ENCODE measurements around the gene LRP11. TPM values are rescaled to one million over a fixed set of nuclear protein-coding genes. Genes with fewer than 3 reads are reported as not detected.

The LRP11 gene
- total and polyA plus RNA-seq, 2 experiments from 2014 or later = 33.6 to 35.4 TPM

- Histone ChIP-seq H3K27me3 (no peaks in the 10 kb centered on the region), H3K27ac (no peak overlapping the region), H3K36me3 (replicated peaks; ENCODE audit: insufficient read depth, low read depth) (no peaks in the 10 kb centered on the region), H3K4me3 (no peak overlapping the region), H4K20me1 (ENCODE audit: insufficient read depth, poor library complexity, severe bottlenecking) (no peaks in the 10 kb centered on the region), H3K4me1 (ENCODE audit: insufficient read depth) (no peaks in the 10 kb centered on the region), H3K4me2 (no peak overlapping the region), H3K9me2 (replicated peaks; ENCODE audit: insufficient read depth) (no peaks in the 10 kb centered on the region), H3K9me3 (ENCODE audit: low read depth) (no peaks in the 10 kb centered on the region), H2AFZ (no peak overlapping the region), H3K79me2 (no peaks in the 10 kb centered on the region)
- TF ChIP-seq CTCF (IDR thresholded peaks at IDR 0.05; ENCODE audit: poor library complexity) (no peak), EZH2 (IDR thresholded peaks at IDR 0.05; ENCODE audit: borderline replicate concordance) (no peak), EZH2phosphoT487 (IDR thresholded peaks at IDR 0.05; ENCODE audit: low read depth, severe bottlenecking, unreplicated experiment) (no peak)
- no peak for DNase-seq (ENCODE audit: low spot score)
- WGBS (ENCODE audit: low lambda C conversion rate, missing lambda C conversion rate) = 92% methylated on average over 7 of the region's 7 CpGs
Observed at GRCh38 chr6:149830731-149831307, 33.3 kb downstream of the LRP11 start.

- Histone ChIP-seq H3K27me3 (no peaks in the 10 kb centered on the region), H3K4me2 (no peak overlapping the region), H3K27ac (no peak overlapping the region), H3K4me3 (no peak overlapping the region), H2AFZ (no peak overlapping the region), H3K9me2 (replicated peaks; ENCODE audit: insufficient read depth) (no peaks in the 10 kb centered on the region), H3K4me1 (ENCODE audit: insufficient read depth) (no peaks in the 10 kb centered on the region), H4K20me1 (ENCODE audit: insufficient read depth, poor library complexity, severe bottlenecking) (no peaks in the 10 kb centered on the region), H3K36me3 (replicated peaks; ENCODE audit: insufficient read depth, low read depth) (no peaks in the 10 kb centered on the region), H3K9me3 (ENCODE audit: low read depth) (no peaks in the 10 kb centered on the region), H3K79me2 (no peaks in the 10 kb centered on the region)
- WGBS (ENCODE audit: low lambda C conversion rate, missing lambda C conversion rate) = 85% methylated on average over 4 of the region's 4 CpGs
- no peak for TF ChIP-seq EZH2 (IDR thresholded peaks at IDR 0.05; ENCODE audit: borderline replicate concordance)
- TF ChIP-seq EZH2phosphoT487 (IDR thresholded peaks at IDR 0.05; ENCODE audit: low read depth, severe bottlenecking, unreplicated experiment) = no peak
- TF ChIP-seq CTCF (IDR thresholded peaks at IDR 0.05; ENCODE audit: poor library complexity) = no peak
- DNase-seq (ENCODE audit: low spot score) = no peak
Observed at GRCh38 chr6:149825292-149825691, 38.9 kb downstream of the LRP11 start.

- H3K4me1 ChIP-seq (ENCODE audit: insufficient read depth) = no peaks in the 10 kb centered on the region
- H3K36me3 ChIP-seq (replicated peaks; ENCODE audit: insufficient read depth, low read depth) = no peaks in the 10 kb centered on the region
- no peak overlapping the region for H3K4me2 ChIP-seq
- H3K79me2 ChIP-seq = no peaks in the 10 kb centered on the region
- H4K20me1 ChIP-seq (ENCODE audit: insufficient read depth, poor library complexity, severe bottlenecking) = no peaks in the 10 kb centered on the region
- no peak overlapping the region for H2AFZ ChIP-seq
- WGBS (ENCODE audit: low lambda C conversion rate, missing lambda C conversion rate) = 93% methylated on average over 4 of the region's 4 CpGs
- DNase-seq (ENCODE audit: low spot score) = no peak
- H3K4me3 ChIP-seq = no peak overlapping the region
- H3K27me3 ChIP-seq = no peaks in the 10 kb centered on the region
- no peak overlapping the region for H3K27ac ChIP-seq
- H3K9me2 ChIP-seq (replicated peaks; ENCODE audit: insufficient read depth) = no peaks in the 10 kb centered on the region
- TF ChIP-seq EZH2phosphoT487 (IDR thresholded peaks at IDR 0.05; ENCODE audit: low read depth, severe bottlenecking, unreplicated experiment) = no peak
- H3K9me3 ChIP-seq (ENCODE audit: low read depth) = no peaks in the 10 kb centered on the region
Observed at GRCh38 chr6:149823013-149823412, 41.1 kb downstream of the LRP11 start.

- no peaks in the 10 kb centered on the region for H3K9me3 ChIP-seq (ENCODE audit: low read depth)
- DNase-seq (ENCODE audit: low spot score) = no peak
- H3K4me3 ChIP-seq = no peak overlapping the region
- no peaks in the 10 kb centered on the region for H3K4me1 ChIP-seq (ENCODE audit: insufficient read depth)
- H2AFZ ChIP-seq = no peak overlapping the region
- H3K27me3 ChIP-seq = no peaks in the 10 kb centered on the region
- H3K9me2 ChIP-seq (replicated peaks; ENCODE audit: insufficient read depth) = no peaks in the 10 kb centered on the region
- no peak overlapping the region for H3K4me2 ChIP-seq
- H3K79me2 ChIP-seq = no peaks in the 10 kb centered on the region
- no peak overlapping the region for H3K27ac ChIP-seq
- no peaks in the 10 kb centered on the region for H4K20me1 ChIP-seq (ENCODE audit: insufficient read depth, poor library complexity, severe bottlenecking)
- 94% methylated on average over 1 of the region's 1 CpG for WGBS (ENCODE audit: low lambda C conversion rate, missing lambda C conversion rate)
- no peaks in the 10 kb centered on the region for H3K36me3 ChIP-seq (replicated peaks; ENCODE audit: insufficient read depth, low read depth)
- TF ChIP-seq CTCF (IDR thresholded peaks at IDR 0.05; ENCODE audit: poor library complexity) = no peak
- no peak for TF ChIP-seq EZH2 (IDR thresholded peaks at IDR 0.05; ENCODE audit: borderline replicate concordance)
- TF ChIP-seq EZH2phosphoT487 (IDR thresholded peaks at IDR 0.05; ENCODE audit: low read depth, severe bottlenecking, unreplicated experiment) = no peak
Observed at GRCh38 chr6:149821492-149821891, 42.7 kb downstream of the LRP11 start.

Measured in hepatocyte (in vitro differentiated cells).